ENCODE measurements around the gene ADGRE3.
"Not testable (repeated sequence)": the region's sequence is repeated elsewhere in the genome, so short reads cannot be mapped to it uniquely, and the experiment has no call there.

The ADGRE3 gene

DNA sequence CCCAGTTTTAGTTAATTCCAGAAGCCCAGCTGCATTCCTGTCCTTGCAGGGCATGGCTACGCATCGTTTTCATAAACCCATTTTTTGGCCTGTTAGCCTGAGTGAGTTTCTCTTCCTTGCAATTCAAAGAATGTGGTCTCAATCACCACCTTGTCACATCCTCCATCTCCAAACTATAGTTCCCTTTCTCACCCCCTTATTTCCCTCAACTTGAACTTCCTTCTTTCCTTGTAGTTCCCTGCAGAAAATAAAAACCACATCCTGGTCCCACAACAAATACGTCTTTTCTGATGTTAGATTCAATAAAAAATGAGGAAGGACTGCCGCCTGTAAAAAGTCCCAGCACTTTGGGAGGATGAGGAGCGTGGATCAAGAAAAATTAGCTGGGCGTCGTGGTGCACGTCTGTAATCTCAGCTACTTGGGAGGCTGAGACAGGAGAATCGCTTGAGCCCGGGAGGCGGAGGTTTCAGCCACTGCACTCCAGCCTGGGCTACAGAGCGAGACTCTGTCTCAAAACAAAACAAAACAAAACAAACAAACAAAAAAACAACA is 13.2 kb downstream of the ADGRE3 start:
- DNase-seq = no peak

DNA sequence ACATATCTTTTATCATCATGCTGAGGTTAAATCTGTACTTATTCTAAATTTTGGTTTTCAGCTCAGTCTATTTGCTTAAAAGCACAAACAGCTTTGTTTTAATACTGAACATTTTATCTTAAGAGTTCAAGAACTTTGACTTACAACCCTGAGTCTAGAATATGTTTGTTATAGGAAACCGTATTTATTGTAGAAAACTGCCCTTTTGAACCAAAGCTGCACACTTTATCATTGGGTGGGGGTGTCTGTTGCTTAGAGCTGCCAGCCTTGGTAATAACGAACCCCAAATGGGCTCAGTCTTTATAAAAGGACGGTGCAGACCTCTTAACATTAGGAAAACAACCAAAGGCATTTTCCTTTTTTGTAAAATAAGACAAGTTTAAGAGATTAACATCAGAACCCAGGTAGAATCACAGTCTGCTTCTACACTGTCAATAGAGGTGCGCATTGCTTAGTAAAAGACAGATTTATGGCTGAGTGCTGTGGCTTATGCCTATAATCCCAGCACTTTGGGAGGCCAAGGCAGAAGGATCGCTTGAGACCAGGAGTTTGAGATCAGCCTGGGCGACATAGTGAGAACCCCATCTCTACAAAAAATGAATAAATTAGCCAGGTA is 14.7 kb downstream of the ADGRE3 start:
- no peak for DNase-seq

GRCh38 chr19:14655726-14656125 is 18.9 kb downstream of the ADGRE3 start:
- DNase-seq = no peak

GRCh38 chr19:14654786-14655560 is 19.7 kb downstream of the ADGRE3 start:
- DNase-seq = no peak

GRCh38 chr19:14650161-14650560 is 24.5 kb downstream of the ADGRE3 start:
- DNase-seq = no peak

DNA sequence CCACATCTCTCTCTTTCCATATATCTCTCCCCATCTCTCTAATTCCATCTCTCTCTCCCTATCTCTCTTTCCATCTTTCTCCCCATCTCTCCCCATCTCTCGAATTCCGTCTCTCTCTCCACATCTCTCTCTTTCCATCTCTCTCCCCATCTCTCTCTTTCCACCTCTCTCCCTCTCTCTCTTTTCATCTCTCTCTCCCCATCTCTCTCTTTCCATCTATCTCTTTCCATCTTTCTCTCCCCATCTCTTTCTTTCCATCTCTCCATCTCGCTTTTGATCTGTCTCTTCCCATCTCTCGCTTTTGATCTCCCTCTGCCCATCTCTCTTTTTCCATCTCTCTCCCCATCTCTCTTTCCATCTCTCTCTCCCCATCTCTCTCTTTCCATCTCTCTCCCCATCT is 25.6 kb downstream of the ADGRE3 start:
- no peak for DNase-seq

GRCh38 chr19:14648506-14648905 is 26.1 kb downstream of the ADGRE3 start:
- DNase-seq = no peak

DNA sequence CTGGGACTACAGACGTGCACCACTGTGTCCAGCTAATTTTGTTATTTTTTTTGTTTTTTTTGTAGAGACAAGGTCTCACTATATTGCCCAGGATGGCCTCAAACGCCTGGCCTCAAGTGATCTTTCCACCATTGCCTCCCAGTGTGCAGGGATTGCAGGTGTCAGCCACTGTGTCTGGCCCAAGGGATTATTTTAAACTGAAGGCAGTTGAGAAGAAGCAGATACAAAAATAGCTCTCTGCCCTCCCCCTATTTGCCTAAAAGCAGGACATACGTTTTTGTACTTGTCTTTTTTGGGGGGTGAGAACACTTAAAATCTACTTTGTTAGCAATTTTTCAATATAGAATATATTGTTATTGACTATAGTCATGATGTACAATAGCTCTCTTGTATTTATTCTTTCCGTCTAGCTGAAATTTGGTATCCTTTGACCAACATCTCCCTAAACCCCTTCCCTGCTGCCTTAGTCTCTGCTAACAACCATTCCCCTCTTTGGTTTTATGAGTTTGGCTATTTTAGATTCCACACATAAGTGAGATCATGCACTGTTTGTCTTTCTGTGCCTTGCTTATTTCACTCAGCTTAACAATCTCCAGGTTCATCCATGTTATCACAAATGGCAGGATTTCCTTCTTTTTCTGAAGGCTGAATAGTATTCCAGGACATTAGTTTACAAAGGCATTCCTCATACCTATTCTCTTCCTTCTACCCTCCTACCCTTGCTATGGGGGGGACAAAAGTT is 34.9 kb downstream of the ADGRE3 start:
- DNase-seq = no peak

DNA sequence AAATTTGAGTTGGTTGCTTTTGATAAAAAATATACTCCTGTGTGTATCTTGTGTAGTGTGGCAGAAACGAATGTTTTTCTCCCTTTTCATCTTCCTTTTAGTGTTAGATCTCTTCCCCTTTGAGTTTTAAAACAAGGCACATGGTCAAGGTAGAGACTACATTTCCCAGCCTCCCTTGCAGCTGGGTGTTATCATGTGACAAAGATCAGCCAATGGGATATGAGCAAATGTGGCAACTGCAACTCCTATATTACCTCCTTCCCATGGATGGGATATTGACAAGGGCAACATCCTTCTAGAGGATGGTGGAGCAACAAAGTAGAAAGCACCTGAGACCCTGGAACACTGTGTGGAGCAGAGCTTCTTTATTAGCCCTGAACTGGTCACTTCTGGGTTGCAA is 42.4 kb downstream of the ADGRE3 start:
- DNase-seq = no peak

- DNase-seq = no peak
Measured at GRCh38 chr19:14629557-14629956, 45.1 kb downstream of the ADGRE3 start.

DNA sequence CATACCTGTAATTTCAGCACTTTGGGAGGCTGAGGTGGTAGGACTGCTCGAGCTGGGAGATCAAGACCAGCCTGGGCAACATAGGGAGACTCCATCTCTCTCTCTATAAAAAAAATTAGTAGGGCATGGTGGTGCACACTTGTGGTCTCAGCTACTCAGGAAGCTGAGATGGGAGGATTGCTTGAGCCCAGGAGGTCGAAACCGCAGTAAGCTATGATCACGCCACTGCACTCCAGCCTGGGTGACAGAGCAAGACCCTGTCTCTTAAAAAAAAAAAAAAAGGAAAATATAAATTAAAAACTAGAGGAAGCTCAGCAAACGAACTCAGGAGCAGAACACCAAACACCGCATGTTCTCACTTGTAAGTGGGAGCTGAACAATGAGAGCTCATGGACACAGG is 50.2 kb downstream of the ADGRE3 start:
- DNase-seq = not testable (repeated sequence)

DNA sequence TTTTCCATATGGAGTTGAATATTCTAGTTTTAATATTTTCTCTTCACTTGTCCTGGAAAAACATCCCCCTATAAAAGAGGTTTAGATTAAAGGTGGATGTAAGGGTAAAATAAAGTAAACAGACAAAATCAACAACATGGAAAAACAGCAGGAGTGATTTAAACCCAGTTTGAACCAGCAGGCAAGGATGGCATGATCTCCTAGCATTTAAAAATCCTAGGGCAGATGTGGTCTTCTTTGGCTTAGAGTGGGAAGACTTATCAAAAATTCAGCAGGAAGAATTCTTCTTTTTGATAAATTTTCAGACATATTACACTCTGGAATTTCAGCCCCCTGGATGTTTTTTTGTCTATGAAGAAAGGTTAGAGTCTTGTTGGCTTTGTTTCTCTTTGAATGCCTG is 55.2 kb downstream of the ADGRE3 start:
- no peak for DNase-seq

DNA sequence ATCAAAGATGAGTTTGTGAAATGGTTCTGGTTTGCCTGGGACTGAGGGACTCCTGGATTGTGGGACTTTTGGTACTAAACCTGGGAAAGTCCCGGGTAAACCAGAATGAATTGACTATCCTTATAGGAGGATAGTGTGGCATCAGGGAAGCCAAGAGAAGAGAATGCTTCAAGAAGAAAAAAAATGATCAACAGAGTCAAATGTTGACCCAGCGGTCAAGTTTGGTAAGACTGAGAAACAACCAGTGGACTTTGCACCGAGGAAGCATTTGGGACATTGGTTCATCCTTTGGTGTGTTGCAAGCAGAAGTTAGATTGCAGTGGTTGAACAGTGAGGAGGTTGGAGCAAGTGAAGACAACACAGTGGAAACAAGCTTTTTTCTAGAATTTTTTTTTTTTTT is 58.2 kb downstream of the ADGRE3 start:
- no peak for DNase-seq

DNA sequence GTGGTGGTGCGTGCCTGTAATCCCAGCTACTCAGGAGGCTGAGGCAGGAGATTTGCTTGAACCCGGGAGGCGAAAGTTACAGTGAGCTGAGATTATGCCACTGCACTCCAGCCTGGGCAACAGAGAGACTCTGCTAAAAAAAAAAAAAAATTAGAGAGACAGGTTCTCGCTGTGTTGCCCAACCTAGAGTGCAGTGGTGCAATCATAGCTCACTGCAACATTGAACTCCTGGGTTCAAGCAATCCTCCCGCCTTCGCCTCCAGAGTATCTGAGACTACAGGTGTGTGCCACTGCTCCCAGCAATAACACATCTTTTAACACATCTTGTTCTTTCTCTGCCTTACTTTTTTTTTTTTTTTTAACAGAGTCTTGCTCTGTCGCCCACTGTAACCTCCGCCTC is 59.0 kb downstream of the ADGRE3 start:
- DNase-seq = no peak

DNA sequence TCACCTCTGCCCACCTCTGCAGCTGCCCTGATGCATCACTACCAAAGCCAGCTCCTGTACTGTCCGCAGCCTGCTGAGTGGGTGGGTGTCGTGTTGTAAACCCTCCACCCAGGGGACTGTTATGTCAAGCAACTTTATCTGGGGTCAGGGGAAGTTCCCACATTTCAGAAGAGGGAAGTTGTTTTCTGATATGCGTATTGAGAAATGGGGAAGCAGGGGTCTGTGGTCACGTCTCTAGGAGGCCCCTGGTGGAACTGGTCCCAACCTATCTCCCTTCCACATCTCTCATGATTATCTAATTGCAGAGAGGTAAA is 60.6 kb downstream of the ADGRE3 start:
- no peak for DNase-seq

DNA sequence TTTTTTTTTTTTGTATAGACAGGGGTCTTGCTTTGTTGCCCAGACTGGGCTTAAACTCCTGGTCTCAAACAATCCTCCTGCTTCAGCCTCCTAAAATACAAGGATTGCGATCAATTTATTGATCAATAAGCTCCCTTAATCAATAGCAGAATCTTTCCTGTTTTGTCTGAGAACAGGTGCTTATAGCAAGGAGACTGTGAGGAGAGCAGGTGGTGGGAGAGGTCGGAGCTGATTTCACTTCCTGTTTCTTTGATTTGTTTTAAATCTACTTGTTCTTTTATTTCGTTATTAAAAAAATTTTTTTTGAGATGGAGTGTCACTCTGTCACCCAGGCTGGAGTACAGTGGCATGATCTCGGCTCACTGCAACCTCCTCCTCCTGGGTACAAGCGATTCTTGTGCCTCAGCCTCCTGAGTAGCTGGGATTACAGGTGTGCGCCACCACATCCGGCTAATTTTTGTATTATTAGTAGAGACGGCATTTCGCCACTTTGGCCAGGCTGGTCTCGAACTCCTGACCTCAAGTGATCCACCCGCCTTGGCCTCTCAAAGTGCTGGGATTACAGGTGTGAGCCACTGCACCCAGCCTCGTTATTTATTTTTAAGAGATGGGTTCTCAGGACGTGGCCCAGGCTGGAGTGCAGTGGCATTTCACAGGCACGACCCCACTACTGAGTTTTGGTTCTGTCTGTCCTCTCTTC is 61.1 kb downstream of the ADGRE3 start:
- DNase-seq = not testable (repeated sequence)

GRCh38 chr19:14612657-14613056 is 62.0 kb downstream of the ADGRE3 start:
- DNase-seq = no peak

DNA sequence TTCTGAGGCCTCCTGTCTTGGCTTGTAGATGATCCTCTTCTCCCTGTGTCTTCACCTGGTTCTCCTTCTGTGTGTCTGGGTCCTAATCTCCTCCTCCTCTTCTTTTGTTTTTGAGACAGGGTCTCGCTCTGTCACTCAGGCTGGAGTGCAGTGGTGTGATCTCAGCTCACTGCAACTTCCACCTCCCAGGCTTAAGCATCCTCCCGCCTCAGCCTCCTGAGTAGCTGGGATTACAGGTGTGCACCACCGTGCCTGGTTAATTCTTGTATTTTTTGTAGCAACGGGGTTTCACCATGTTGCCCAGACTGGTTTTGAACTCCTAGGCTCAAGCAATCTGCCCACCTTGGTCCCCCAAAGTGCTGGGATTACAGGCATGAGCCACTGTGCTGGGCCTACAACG is 62.4 kb downstream of the ADGRE3 start:
- DNase-seq = not testable (repeated sequence)

DNA sequence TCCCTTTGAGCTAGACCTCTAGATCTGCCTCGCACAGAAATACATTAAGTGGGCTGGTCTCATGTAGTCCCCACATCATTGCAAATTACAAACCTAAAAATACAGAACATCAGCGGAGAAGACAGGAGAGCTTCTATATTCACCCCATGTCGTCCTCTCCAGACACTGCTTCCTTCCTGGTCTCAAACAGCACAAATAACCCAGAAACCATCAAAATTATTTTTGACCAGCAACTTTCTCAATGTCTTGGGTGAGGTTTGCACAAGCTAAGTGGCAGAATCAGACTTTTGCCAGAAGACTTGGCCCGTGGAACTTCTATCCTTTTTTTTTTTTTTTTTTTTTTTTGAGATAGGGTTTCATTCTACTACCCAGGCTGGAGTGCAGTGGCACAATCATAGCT is 63.6 kb downstream of the ADGRE3 start:
- DNase-seq = no peak

- DNase-seq = no peak
Measured at GRCh38 chr19:14606627-14607026, 68.0 kb downstream of the ADGRE3 start.

GRCh38 chr19:14603990-14604387 is 70.7 kb downstream of the ADGRE3 start:
- DNase-seq = no peak

- DNase-seq = no peak
Measured at GRCh38 chr19:14599548-14600147, 75.0 kb downstream of the ADGRE3 start.

DNA sequence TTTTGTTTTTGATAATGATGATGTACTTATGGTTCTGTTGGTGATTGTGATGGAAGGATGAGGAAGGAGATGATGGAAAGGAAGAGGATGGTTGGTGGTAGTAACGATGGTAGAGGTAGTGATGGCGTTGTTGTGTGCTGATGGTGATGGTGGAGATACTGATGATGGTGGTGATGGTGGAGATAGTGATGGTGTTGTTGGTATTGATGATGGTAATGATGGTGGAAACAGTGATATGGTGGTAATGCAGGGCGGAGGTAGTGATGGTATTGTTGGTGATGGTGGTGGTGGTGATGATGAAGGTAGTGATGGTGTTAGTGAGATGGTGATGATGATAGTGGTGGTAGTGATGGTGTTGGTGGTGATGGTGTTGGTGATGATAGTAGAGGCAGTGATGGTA is 79.1 kb downstream of the ADGRE3 start:
- DNase-seq = no peak

All from NCI-H2029 treated with DMSO at 0.1 percent for 48 hours (cell line).